ENCODE measurements around the gene SPRR4.
"Not testable (repeated sequence)": the region's sequence is repeated elsewhere in the genome, so short reads cannot be mapped to it uniquely, and the experiment has no call there.

SPRR4 gene

DNA sequence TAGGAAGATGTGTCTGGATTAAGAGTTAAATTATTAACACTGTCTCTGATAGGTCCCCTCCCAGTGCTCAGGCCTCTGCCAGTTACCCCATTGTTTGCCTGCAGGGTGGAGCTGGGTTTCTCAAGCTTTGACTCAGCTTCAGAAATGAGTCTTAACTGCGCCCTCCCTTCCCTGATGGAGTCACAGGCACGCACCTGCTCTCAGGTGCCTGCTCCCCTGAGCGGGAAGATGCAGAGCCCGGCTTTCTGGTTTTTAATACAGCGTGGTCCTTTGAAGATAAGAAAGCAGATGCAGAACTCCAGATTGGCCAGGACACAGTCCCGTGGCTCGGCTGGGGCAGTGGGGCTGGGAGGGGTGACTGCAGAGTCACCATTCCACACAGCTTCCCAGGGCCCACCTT, 3.2 kb upstream of the SPRR4 start:
- DNase-seq, result no peak

DNA sequence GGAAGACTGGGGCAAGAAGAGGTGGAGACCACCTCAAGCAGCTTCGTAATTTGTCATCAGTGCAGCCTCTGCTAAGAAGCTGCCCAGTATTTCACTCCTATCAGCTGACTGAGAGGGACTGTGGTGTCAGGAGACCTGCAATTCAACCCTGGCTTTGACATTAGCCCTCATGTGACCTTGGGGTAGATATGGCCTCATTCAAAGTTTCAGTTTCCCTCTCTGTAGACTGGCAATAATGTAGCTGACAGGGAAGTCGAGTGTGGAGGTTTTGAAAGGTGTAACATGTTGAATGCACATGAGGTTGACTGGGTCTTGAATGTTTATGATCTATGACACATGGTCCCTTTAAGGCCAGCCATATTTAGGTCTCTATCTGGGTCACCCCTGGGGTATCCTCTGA, 2.2 kb upstream of the SPRR4 start:
- no peak for DNase-seq

DNA sequence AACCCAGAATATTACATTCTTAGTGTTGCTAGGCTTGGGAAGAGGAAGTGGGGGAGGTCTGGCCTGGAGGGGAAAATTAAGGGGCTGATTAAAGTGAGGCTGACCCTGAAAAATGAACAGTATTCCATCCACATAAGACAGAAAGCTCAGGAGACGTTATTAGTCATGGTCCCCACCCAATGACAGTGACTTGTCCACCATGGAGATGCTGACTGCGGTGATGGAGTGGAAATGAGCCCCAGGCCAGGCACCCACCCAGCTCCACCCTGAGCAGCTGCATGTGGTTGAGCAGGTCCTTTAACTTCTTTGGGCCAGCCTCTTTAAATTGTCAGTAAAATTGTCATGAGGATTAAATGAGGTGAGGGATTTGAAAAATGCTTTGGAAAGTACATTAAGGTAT, 1.4 kb upstream of the SPRR4 start:
- DNase-seq, result no peak

DNA sequence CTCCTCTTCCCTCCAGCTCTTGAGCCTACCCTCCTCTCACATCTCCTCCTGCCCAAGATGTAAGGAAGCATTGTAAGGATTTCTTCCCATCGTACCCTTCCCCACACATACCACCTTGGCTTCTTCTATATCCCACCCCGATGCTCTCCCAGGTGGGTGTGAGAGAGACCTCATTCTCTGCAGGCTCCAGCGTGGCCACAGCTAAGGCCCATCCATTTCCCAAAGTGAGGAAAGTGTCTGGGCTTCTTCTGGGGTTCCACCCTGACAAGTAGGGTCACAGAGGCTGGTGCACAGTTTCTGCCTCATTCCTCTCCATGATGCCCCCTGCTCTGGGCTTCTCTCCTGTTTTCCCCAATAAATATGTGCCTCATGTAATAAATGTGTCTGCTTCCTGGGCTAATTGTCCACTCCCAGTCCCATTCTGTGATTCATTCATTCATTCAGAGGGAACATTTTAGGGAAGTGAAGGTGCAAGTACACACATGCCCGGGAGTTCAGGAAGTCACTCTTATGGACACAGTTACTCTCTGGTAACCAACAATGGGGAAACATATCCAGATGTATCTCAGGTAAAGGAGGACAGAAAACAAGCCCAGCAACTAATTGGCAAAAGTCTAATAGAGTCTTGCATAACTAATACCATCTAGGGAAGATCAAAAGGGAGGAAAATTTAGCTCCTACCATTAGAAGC, 1.9 kb downstream of the SPRR4 start:
- no peak for DNase-seq

DNA sequence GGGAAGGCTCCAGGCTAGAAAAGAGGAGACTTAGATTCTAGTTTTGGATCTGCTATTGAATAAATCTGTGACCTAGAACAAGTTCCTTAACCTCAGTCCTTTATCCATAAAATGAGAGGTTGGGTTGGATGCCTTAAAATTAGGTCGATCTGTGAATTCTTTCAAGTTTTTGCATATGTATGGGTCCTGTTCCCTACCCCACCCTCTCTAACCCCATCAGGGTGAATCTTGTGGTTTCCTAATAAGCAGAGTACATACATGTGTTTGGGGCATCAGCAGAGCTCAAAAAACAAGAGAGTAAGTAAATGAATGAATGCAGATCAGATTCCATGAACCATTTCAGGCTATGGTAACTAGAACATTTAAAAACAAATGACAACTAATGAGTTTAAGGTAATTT, 6.2 kb downstream of the SPRR4 start:
- DNase-seq, result no peak

DNA sequence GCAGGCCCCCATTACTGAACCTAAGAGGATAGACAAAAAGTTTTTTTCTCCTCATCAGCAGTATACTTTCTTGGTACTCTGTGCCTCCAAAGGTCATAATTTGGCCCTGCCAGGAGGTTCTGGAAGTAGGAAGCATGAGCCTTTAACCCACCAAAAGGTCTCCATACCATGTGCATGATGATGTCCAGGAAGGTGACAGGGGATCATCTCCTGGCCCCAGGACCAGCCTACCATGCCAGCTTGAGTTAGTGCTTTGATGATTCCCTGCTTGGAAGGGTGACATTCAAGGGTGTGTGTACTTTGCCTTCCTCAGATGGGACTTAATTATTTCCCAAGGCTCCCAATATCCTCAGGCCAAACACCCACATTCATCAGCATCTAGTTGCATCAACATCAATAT, 7.2 kb downstream of the SPRR4 start:
- DNase-seq, result no peak

DNA sequence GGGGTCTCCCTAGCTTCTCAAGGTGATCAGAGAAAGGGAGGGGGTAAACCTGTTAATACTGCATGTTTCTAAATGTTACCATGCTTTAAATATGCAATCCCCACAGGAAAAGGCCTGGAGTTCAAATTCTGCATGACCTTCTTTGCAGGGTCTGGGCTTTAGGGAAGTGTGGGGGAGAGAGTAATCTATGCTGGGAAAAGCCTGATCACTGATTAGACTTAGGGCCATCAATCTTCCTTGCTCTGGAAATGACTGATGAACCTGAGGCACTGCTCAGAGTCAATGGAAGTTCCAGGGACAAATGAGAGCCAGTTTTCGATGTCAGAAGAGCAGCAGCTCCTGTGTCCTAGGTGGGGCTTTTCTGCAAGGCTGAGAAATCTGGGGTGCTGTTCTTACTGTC, 10.2 kb downstream of the SPRR4 start:
- DNase-seq, result no peak

DNA sequence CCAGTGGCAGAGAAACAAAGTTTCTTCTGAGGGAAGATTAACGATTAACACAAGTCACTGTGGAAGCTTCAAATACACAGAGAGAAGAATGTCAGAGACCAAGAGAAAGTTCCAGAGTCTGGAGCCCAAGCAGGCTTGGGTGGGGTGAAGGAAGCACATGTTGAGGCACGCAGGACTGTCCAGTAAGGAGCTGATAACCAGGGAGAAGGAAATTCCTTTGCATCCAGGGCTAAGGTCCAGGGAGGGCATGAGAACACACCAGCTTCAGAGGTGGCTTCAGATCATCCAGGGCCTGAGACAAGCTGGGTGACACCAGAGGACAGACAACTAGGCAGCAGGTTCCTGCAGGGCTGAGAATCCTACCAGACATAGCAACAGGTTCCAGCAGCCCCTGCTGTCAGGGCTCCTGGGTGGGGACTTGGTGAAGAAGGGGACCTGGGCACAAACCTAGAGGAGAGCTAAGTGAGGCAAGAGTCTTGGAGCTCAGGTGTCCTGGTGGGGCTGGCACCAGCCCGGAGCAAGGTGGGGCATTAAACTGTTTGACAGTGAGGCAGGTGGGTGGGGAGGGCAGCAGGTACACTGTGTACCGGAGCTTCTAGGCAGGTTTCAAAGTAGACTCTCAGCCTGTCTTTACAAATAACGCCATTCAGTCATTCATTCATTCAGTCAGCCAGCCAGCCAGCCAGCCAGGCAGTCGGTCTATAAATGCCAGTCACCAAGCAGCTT, 10.9 kb downstream of the SPRR4 start:
- DNase-seq, result no peak

DNA sequence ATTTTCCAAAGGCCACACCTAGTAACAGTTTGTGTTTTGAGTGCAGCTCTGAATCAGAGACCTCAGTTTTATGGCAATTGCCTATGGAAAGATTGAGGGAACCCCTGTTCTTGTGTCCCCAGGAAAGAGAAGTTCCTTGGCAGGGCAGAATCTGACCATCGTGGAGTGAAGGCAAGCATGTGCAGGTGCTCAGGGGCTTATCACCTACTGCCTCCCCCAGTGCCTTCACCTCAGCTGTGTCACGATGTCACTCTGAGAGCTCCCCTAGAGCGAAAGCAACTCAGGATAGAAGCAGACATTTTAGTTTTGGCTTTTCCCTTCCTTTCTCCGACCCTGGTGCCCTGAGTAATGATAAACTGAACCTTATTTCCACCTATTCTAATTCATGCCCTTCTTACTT, 11.6 kb downstream of the SPRR4 start:
- DNase-seq, result no peak

DNA sequence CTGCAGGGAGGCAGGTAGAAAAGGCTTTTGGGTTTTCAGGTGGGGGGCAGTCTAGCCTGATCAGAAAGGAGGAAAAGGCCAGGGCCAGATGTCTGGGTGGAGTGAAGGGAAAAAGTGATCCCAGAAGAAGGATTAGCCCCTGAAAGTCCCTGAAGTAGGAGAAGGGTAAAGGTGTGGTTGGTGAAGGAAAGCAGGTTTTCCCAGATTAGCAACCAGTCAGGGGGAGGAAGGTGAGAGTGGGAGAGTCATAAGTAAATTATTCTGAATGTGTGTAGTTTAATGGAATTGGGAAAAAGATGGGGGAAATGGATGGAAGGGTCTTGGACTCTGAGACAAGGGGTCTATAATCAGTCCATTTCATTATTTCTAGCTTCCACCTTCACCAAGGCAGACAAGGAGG, 12.8 kb downstream of the SPRR4 start:
- no peak for DNase-seq

DNA sequence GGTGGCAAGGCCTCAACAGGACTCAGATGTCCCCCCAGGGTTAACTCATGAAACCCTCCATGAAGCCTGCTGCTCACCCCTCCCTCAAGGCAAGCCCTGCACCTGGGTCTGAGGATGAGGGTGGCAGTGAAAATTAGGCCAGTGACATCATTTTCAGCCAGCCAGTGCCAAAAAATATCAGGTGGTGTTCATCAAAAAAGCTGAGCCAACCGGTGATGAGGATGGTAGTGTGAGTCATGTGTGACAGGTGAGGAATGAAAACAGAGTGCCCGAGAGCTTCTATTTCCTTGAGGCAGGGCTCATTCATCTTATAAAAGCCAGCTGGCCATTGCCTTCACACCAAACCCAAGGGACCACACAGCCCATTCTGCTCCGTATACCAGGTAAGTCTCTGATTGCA, 13.3 kb downstream of the SPRR4 start, which contains the start of gene SPRR1A:
Gene SPRR1A (plus strand): TSS at position 339 of the 400 bp plus-strand sequence. CDS start 1,150 bp downstream, outside the sequence.
- no peak for DNase-seq

DNA sequence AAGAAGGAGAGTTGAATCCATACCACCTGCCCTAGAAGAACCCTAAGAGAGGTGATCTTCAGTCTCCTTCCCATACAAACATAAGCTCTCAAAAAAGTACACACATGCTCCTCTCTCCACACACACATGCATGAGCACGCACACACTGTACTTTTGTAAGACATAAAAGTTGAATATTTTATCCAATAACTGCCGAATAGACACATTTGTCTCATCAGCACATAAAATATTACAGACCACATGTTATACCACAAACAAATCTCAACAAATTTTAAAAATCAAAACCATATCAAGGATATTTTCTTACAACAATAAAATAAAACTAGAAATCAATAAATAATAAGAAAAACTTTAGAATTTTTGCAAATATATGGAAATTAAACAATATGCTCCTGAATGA, 16.1 kb downstream of the SPRR4 start:
- no peak for DNase-seq

DNA sequence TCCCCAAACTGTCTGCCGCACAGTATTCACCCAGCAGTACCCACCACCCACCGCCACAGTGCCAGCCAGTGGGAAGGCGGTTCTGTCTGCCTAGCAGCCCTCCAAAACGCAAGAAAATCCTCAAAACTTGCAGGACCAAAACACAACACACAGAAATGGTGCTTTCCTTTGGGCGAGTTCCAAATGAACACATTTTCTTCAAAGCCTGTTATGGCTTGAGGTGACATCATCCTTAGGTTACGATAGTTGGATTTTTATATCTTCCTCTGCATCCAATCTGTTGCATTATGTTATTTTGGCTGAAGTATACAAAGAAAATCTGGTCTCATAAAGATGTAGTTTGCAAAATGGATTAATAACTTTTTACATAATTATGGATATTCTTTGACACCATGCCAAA, 22.7 kb downstream of the SPRR4 start:
- DNase-seq, result no peak

DNA sequence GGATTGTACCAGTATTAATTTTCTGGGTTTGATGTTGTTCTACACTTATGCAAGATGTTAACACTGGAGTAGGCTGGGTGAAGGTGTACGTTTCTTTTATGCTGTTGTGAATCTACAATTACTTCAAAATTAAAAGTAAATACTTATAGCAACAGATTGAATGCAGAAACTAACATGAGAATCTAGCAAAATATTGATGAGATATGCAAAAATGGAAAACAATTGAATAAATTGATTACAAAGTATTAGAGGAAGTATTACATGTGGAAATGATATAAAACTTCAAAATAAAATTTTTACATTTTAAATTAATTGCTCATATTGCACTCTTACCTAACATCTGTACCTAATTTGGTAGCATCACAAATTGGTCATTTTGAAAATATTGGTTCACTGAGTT, 25.4 kb downstream of the SPRR4 start:
- no peak for DNase-seq

DNA sequence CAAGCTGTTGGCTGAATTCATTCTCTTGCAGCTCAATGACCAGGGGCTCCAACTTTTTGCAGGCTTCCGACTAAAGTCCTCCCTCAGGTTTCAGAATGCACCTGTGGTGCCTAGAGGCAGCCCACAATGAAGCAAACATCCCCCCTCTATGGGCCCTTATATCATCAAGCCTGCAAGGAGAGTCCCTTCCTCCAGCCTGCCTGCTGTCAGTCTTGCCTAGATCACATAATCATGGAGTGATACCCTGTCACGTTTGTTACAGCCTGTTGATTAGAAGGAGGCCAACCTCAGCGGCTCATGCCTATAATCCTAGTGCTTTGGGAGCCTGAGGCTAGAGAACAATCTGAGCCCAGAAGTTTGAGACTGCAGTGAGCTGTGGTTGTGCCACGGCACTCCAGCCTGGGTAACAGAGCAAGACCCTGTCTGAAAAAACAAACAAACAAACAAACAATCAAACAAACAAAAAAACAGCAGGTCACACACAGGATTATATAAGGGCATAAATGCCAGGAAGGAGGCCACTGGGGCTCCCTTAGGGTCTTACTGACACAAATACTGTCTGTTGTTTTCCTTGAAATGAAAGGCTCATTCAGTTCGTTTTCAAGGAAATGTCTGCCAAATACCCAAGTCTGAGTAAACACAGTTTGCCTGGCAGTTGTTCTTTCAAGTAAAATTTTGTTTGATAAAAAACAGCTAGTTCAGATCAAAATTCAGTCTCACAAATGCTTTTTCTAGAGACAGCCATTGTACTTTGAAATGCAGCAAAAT, 26.4 kb downstream of the SPRR4 start:
- DNase-seq, result no peak

DNA sequence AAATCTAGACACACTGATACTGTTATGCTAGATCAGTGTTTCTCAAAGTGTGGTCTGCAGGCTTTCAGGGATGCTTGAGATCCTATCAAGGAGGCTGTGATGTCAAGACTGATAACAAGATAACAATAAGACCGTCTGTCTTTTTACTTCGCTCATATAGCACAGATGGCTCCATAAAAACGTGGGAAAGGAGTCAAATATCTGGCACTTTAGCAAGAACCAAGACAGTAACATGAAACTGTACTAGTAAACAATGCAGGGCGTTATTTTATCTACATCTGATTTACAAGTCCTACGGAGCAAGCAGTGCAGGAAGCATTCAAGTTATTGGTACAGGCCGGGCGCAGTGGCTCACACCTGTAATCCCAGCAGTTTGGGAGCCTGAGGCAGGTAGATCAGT, 27.5 kb downstream of the SPRR4 start:
- no peak for DNase-seq

DNA sequence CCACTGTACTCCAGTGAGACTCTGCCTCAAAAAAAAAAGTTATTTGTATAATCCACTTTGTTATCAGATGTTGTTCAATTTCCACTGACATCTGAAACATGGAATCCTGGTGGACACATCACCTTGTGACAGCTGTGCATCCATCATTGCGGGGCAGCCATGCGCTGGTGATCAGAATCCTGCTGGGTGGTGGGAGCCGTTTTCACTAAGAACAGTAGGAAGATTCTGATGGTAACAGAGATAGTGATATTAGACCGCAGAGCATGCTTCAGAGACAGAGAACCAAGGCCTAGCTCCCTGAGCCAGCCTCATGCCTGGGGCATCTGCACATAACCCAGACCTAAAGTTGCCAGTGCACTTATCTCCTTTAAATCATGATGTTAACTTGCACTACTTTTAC, 28.0 kb downstream of the SPRR4 start:
- DNase-seq, result no peak

DNA sequence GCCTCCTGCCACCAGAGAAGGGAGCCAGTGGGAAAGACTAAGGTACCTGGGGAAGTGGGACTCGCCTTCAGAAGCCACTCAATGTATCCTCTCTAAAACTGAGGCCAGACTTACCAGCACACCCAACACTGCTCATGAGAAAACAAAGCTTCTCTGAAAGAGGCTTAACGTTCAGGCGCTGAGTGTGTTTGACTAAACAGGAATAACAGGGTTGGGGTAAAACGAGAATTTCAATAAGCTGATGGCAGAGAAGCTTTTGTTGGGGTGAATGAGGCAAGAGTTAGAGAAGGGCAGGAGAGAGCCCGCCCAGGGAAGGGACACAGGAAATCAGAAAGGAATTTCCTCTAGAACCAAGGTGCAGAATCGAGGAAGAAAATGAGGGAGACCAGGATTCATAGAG, 29.4 kb downstream of the SPRR4 start:
- no peak for DNase-seq

DNA sequence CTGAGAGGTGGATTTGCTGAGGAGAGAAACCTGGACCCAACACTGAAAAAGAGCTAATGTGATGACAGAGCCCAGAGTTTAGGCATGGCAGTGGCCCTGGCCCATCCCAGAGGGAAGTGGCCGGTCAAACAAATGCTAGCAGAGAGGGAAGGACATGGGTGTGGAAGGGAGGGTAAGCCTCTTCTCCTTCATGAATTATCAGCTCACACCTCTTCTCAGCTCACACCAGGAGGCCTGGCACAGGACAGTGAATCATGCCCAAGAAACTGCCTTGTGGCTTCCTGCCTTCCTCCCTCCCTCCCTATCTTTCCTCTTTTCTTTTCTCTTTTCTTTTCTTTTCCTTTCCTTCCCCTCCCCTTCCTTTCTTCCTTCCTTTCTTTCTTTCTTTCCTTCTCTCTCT, 29.8 kb downstream of the SPRR4 start:
- DNase-seq, result no peak

DNA sequence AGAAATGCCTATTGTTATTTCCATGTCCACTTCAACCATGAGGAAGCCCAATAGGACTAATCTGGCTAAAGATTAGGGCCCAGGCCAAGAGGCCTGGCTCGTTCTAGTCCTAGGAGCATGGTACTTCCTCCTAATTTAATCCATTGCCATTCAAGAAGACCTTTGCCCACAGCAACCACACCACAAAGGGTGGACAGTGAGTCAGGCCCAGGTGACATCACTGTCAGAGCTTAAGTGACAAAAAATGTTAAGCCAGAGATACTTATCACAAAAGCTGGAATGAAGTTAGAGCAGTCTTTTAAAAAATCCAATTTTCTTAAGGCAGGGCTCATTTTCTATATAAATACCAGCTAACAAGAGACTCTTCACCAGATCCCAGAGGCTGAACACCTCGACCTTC, 30.9 kb downstream of the SPRR4 start, which contains the start of gene SPRR3:
Gene SPRR3 (plus strand): TSS at position 368 of the 400 bp plus-strand sequence. CDS start 1,272 bp downstream, outside the sequence.
- DNase-seq, result no peak

DNA sequence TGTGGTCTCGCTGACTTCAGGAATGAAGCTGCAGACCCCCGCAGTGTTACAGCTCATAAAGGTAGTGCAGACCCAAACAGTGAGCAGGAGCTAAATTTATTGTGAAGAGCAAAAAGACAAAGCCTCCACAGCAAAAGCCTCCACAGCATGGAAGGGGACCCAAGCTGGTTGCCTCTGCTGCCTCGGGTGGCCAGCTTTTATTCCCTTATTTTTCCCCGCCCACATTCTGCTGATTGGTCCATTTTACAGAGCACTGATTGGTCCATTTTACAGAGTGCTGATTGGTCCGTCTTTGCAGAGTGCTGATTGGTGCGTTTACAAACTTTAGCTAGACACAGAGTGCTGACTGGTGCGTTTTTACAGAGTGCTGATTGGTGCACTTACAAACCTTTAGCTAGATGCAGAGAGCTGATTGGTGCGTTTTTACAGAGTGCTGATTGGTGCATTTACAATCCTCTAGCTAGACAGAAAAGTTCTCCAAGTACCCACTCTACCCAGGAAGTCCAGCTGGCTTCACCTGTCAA, 40.8 kb downstream of the SPRR4 start:
- not testable (repeated sequence) for DNase-seq

DNA sequence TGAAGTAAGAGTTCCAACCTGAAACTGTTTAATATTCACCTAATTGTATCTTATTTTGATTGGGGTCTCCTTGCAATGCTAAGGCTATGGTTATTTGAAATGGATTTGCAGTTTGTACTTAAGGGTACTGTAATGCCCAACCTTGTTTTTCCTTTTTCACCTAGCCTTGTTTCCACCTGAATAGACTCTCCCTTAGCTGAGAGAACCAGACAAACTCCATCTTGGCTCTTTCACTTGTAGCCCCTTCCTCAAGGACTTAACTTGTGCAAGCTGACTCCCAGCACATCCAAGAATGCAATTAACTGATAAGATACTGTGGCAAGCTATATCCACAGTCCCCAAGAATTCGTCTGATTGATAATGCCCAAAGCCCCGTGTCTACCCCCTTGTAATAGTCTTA, 51.4 kb downstream of the SPRR4 start:
- DNase-seq, result not testable (repeated sequence)

Measured in effector CD8-positive, alpha-beta T cell (primary cell).